Endothelial cell of umbilical vein (primary cell): ENCODE results near the gene SOCS3. TPM values are rescaled to one million over a fixed set of nuclear protein-coding genes. Genes with fewer than 3 reads are reported as not detected.

ENCODE experiments used
- BruUV-seq: library from RNA; stranded (reverse); fragments of 400-500 nt; replicated peaks from 2 replicates; lab custom pipeline; 2021; lab: Mats Ljungman, UMichigan
- CTCF ChIA-PET: fragments of 300-600, 350-600 bp; sonication (Branson Sonifier 250); formaldehyde crosslinking; loops from one replicate; lab custom pipeline; 2021; ENCODE audit warnings: antibody characterized with exemption, inconsistent platforms; lab: Charles Lee
- POLR2A ChIA-PET: fragments of 300-600, 350-600 bp; sonication (Branson Sonifier 250); formaldehyde crosslinking; loops from one replicate; lab custom pipeline; 2021; ENCODE audit warnings: antibody characterized with exemption, inconsistent platforms; lab: Charles Lee
- DNase-seq: peaks from one replicate; pipeline ENCODE4 v3.0.0-alpha.2; 2011; ENCODE audit warnings: low read depth, low spot score
- FAIRE-seq: peaks from 2 replicates; lab custom pipeline; 2011; peaks lifted over from hg19 to GRCh38; lab: Jason Lieb, UNC
- H2AFZ ChIP-seq: 2 replicates; pipeline ENCODE4 v1.6.0; 2012; ENCODE audit warnings: low read depth, low read length, control low read depth, inconsistent platforms
- H3K27ac ChIP-seq: 2 replicates; pipeline ENCODE4 v1.5.1; 2011; ENCODE audit warnings: low read depth, mild to moderate bottlenecking, control low read depth, low read length, moderate library complexity; ENCODE audit not compliant: insufficient read depth
- H3K27me3 ChIP-seq, 2 experiments: 2 replicates each; pipeline versions ENCODE4 v1.6.0 to v1.6.1; 2011; ENCODE audit warnings: low read length in 2 of 2, mixed read lengths in 1 of 2; ENCODE audit not compliant: control insufficient read depth in 2 of 2, insufficient read depth in 2 of 2
- H3K36me3 ChIP-seq, 2 experiments: 2 replicates in 1 of 2; 3 replicates in 1 of 2; pipeline ENCODE4 v1.5.1; 2011; ENCODE audit warnings: low read length in 2 of 2, mild to moderate bottlenecking in 1 of 2, moderate library complexity in 1 of 2; ENCODE audit not compliant: control insufficient read depth in 2 of 2, insufficient read depth in 2 of 2; ENCODE audit errors: extremely low read depth in 1 of 2
- H3K4me1 ChIP-seq: 3 replicates; pipeline ENCODE4 v1.5.1; 2011; ENCODE audit warnings: mild to moderate bottlenecking, low read length; ENCODE audit not compliant: control insufficient read depth, insufficient read depth; ENCODE audit errors: extremely low read depth
- H3K4me2 ChIP-seq: 2 replicates; pipeline ENCODE4 v1.6.1; 2011; ENCODE audit warnings: low read length, control low read depth, mixed read lengths; ENCODE audit not compliant: insufficient read depth
- H3K4me3 ChIP-seq, 3 experiments: fragments of 200-600 bp in 1 of 3; sonication (generic), shearing (Covaris generic) in 1 of 3; replicated peaks in 1 of 3; 2 replicates each; pipeline ENCODE4 v1.5.1; 2011 to 2016; ENCODE audit warnings: control low read depth in 3 of 3, low read length in 3 of 3, mild to moderate bottlenecking in 2 of 3, inconsistent platforms in 1 of 3, low read depth in 1 of 3, moderate library complexity in 1 of 3; ENCODE audit not compliant: insufficient read depth in 1 of 3
- H3K79me2 ChIP-seq: 2 replicates; pipeline ENCODE4 v1.6.0; 2012; ENCODE audit warnings: low read length, inconsistent platforms; ENCODE audit not compliant: control insufficient read depth, insufficient read depth
- H3K9ac ChIP-seq: replicated peaks from 2 replicates; pipeline ENCODE3; 2011; ENCODE audit warnings: low read length, control low read depth; ENCODE audit not compliant: insufficient read depth; ENCODE audit errors: extremely low read depth
- H3K9me1 ChIP-seq: replicated peaks from 3 replicates; pipeline ENCODE4 v1.6.0; 2011; ENCODE audit warnings: mild to moderate bottlenecking, low read length; ENCODE audit not compliant: control insufficient read depth, insufficient read depth; ENCODE audit errors: extremely low read depth
- H3K9me3 ChIP-seq: replicated peaks from 2 replicates; pipeline ENCODE4 v1.5.1; 2012; ENCODE audit warnings: low read length, inconsistent platforms; ENCODE audit not compliant: control insufficient read depth, insufficient read depth
- H4K20me1 ChIP-seq: replicated peaks from 2 replicates; pipeline ENCODE3; 2011; ENCODE audit warnings: mild to moderate bottlenecking, low read length; ENCODE audit not compliant: control insufficient read depth, insufficient read depth; ENCODE audit errors: extremely low read depth
- EZH2 ChIP-seq: IDR thresholded peaks from 2 replicates; pipeline ENCODE4 v1.6.1; 2012; ENCODE audit warnings: borderline replicate concordance, low read depth, mild to moderate bottlenecking, moderate library complexity, low read length, inconsistent platforms; ENCODE audit not compliant: severe bottlenecking
- FOS ChIP-seq: IDR thresholded peaks from 2 replicates; pipeline ENCODE4 v1.6.1; 2011; ENCODE audit warnings: mild to moderate bottlenecking, low read length, moderate library complexity, borderline replicate concordance; ENCODE audit not compliant: insufficient read depth
- GATA2 ChIP-seq: IDR thresholded peaks from 2 replicates; pipeline ENCODE4 v1.7.0; 2011; ENCODE audit warnings: low read depth, mild to moderate bottlenecking, moderate library complexity, mixed read lengths, low read length; ENCODE audit not compliant: insufficient read length, insufficient read depth
- JUN ChIP-seq: IDR thresholded peaks from 2 replicates; pipeline ENCODE4 v1.6.1; 2011; ENCODE audit warnings: borderline replicate concordance, low read depth; ENCODE audit not compliant: insufficient read length, insufficient read depth
- MYC ChIP-seq: IDR thresholded peaks from one replicate; pipeline ENCODE4 v1.6.1; 2011; ENCODE audit warnings: mild to moderate bottlenecking, low read depth, low read length
- POLR2A ChIP-seq: IDR thresholded peaks from 2 replicates; pipeline ENCODE4 v1.6.1; 2012; ENCODE audit warnings: low read depth, mild to moderate bottlenecking, control low read depth, low read length
- POLR2AphosphoS5 ChIP-seq: IDR thresholded peaks from 2 replicates; pipeline ENCODE4 v1.6.1; 2012; ENCODE audit warnings: low read depth, mild to moderate bottlenecking, control low read depth, low read length, moderate library complexity; ENCODE audit not compliant: insufficient read depth
- dilution Hi-C: fragments of 300-500 bp; cut with MboI; formaldehyde crosslinking; loops from one replicate; pipeline ENCODE4 v1.15.0; 2019; ENCODE audit warnings: low sequenced_read_pairs; ENCODE audit not compliant: extremely low pct_ligation_motif_present
- intact Hi-C: fragments of 100-400 bp; cut with micrococcal nuclease; formaldehyde crosslinking; loops from one replicate; pipeline ENCODE4 v1.10.0; 2022
- polyA plus RNA-seq, 4 experiments: library from polyadenylated mRNA; depleted of rRNA in 3 of 4; stranded (reverse) in 3 of 4; unstranded in 1 of 4; fragments of >200 nt; gene quantifications; 2 replicates each; pipeline versions ENCODE4 v1.2.1 to v1.2.3, GENCODE V29; 2011 to 2012; ENCODE audit warnings: missing spikeins in 1 of 4
- total RNA-seq: library from RNA; stranded (reverse); gene quantifications from 2 replicates; pipeline ENCODE4 v1.2.3, GENCODE V29; 2021
- TF ChIP-seq, protein P1 (sequence below), 2 donors: IDR thresholded peaks; 1 replicate in 1 of 2; 2 replicates in 1 of 2; pipeline ENCODE4 v1.5.1; 2011; ENCODE audit warnings: low read length in 2 of 2, mild to moderate bottlenecking in 2 of 2, moderate library complexity in 2 of 2, control low read depth in 1 of 2, inconsistent platforms in 1 of 2, low read depth in 1 of 2; ENCODE audit not compliant: insufficient read depth in 1 of 2; ENCODE audit errors: extremely low read depth in 1 of 2
- TF ChIP-seq, protein P2 (sequence below): IDR thresholded peaks from 2 replicates; pipeline ENCODE4 v1.6.1; 2011; ENCODE audit not compliant: insufficient read depth, insufficient read length

SOCS3 gene
- total and polyA plus RNA-seq, 2 donors (not counting 3 experiments of a cell fraction or from before 2014, with no cell fraction given) = 6.2 to 14.3 TPM

DNA sequence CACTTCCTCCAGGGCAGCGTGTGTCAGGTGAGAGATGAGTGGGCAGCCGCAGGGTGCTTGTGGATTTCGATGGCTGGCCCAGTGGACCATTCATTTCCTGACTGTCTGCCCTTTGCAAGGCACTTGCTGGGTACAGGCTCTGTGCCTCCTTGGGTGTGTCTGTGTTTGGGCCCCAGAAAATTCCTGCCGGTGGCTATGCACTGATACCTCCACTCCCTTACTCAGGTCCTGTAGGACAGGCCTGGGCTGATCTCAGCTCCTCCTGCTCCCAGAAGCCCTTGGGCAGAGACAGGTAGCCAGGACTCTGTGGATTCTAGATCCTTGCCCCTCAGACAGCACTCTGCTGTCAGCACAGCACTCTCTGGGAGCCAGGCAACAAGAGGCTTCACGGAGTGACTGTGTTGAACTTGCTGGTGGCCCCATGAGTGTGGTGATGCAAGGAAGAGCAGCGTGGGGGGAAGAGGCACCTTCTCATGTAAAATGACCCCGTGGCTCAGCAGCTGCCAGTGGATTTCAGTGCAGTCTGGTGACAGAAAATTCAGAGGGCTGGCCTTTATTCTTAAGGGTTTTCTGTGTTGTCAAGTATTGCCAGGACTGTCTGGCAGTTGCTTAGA lies 47.6 kb upstream of the SOCS3 start:
- H3K9me3 ChIP-seq = no peaks in the 10 kb centered on the region
- H2AFZ ChIP-seq = no peak overlapping the region
- dilution Hi-C loops = no loop called here
- TF ChIP-seq POLR2AphosphoS5 = no peak
- no peak for TF ChIP-seq MYC
- TF ChIP-seq, protein P1, sequence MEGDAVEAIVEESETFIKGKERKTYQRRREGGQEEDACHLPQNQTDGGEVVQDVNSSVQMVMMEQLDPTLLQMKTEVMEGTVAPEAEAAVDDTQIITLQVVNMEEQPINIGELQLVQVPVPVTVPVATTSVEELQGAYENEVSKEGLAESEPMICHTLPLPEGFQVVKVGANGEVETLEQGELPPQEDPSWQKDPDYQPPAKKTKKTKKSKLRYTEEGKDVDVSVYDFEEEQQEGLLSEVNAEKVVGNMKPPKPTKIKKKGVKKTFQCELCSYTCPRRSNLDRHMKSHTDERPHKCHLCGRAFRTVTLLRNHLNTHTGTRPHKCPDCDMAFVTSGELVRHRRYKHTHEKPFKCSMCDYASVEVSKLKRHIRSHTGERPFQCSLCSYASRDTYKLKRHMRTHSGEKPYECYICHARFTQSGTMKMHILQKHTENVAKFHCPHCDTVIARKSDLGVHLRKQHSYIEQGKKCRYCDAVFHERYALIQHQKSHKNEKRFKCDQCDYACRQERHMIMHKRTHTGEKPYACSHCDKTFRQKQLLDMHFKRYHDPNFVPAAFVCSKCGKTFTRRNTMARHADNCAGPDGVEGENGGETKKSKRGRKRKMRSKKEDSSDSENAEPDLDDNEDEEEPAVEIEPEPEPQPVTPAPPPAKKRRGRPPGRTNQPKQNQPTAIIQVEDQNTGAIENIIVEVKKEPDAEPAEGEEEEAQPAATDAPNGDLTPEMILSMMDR (IDR thresholded peaks at IDR 0.05; ENCODE audit: extremely low read depth in 1 of 2, insufficient read depth in 1 of 2, low read depth in 1 of 2, low read length in 2 of 2) = no peak
- TF ChIP-seq GATA2 = no peak
- TF ChIP-seq EZH2 = no peak
- no peak for TF ChIP-seq POLR2A
- TF ChIP-seq FOS = no peak
- TF ChIP-seq, protein P2, sequence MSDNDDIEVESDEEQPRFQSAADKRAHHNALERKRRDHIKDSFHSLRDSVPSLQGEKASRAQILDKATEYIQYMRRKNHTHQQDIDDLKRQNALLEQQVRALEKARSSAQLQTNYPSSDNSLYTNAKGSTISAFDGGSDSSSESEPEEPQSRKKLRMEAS = no peak
- TF ChIP-seq JUN = no peak
- no peaks in the 10 kb centered on the region for H3K27me3 ChIP-seq
- no peak overlapping the region for H3K9ac ChIP-seq
- H3K4me2 ChIP-seq = no peak overlapping the region
- peaks cover 7 to 33% of the 10 kb centered on the region in 2 experiments for H3K36me3 ChIP-seq
- DNase-seq = no peak
- no peaks in the 10 kb centered on the region for H3K9me1 ChIP-seq
- no peaks in the 10 kb centered on the region for H3K4me1 ChIP-seq
- ChIA-PET CTCF (no interaction called here), POLR2A (no interaction called here)
- no peak for FAIRE-seq
- H3K27ac ChIP-seq = no peak overlapping the region
- intact Hi-C loops = no loop called here
- peaks cover 62% of the 10 kb centered on the region for H3K79me2 ChIP-seq
- BruUV-seq = no TSS peak
- H4K20me1 ChIP-seq = no peaks in the 10 kb centered on the region
- H3K4me3 ChIP-seq = no peak overlapping the region
